ENCODE measurements around the gene SLCO3A1. TPM values are rescaled to one million over a fixed set of nuclear protein-coding genes. Genes with fewer than 3 reads are reported as not detected.

SLCO3A1 gene
- total RNA-seq, 1 experiment from 2014 or later, result 5.1 TPM

DNA sequence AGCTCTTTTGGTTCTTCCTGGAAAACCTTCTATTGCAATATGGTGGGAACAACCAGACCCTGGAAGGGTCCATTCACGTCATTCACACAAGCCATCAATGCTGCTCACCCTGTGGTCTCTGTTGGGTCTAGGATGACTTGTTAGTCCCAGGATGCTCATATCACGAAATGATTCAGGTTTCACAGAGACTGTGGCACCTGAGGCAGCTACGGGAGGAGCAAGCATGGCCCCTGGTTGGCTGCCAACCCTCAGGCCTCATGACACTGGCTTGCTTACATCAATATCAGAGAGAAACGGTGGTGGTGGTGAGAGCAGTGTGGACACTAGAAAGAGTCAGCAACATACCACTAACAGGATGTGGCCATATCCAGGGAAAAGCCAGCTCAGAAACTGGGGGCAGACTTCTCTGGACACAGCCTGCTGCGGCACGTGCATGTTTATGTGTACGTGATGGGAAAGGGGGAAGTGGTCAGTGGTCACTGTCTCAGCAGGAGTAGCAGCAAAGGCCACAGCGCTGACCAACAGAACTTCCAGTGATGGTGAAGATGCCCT, 331.2 kb downstream of the SLCO3A1 start:
- ChIA-PET RAD21 (ENCODE audit: low non-redundant PET in 1 of 2, low total read pairs in 2 of 2, uncharacterized antibody in 2 of 2, unreplicated experiment in 2 of 2) (no interaction called here), CTCF (no interaction called here)
- no peak overlapping the region for H3K27ac ChIP-seq (ENCODE audit: low read depth, low read length)

DNA sequence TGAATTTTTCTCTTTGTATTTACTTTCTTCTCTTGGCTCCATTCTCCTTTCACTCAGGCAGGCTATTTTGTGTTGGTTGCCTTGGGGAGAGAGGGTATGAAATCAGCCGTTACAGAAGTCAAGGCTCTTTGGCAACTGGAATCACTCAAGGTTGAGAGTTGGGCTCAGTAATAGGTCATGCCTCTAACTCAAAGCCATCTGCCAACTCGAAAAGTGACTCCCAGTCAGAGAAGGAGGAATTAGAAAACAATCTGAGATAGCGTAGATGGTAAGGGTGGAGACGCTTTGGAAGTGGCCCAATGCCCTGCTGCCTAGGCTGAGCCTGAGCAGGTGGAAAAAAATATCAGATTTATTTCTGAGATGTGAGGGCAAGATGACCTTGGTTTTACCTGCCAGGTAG, 334.5 kb downstream of the SLCO3A1 start:
- no peaks in the 10 kb centered on the region for H3K9me3 ChIP-seq (ENCODE audit: control insufficient read depth in 1 of 2, insufficient read depth in 1 of 2, low read depth in 1 of 2, low read length in 2 of 2)
- H3K27me3 ChIP-seq (ENCODE audit: insufficient read depth, low read length), result peaks cover 38% of the 10 kb centered on the region
- ChIA-PET CTCF (no interaction called here), POLR2A (no interaction called here), RAD21 (ENCODE audit: low non-redundant PET in 1 of 2, low total read pairs in 2 of 2, uncharacterized antibody in 2 of 2, unreplicated experiment in 2 of 2) (no interaction called here)
- no peaks in the 10 kb centered on the region; a peak in 1 of 4 replicates for H3K36me3 ChIP-seq (ENCODE audit: control insufficient read depth in 1 of 2, insufficient read depth in 2 of 2, low read length in 2 of 2)
- H3K4me3 ChIP-seq (replicated peaks in 1 of 2; ENCODE audit: low read depth in 1 of 2, low read length in 2 of 2), result no peak overlapping the region
- H3K4me1 ChIP-seq (ENCODE audit: control insufficient read depth in 1 of 2, insufficient read depth in 2 of 2, low read length in 2 of 2), result no peaks in the 10 kb centered on the region
- intact Hi-C loops (cut with micrococcal nuclease), result no loop called here
- DNase-seq (ENCODE audit: low read depth, low spot score) (no peak), ATAC-seq (no peak)
- H3K27ac ChIP-seq (ENCODE audit: low read depth, low read length), result no peak overlapping the region
- H3K9me2 ChIP-seq (ENCODE audit: insufficient read depth), result no peaks in the 10 kb centered on the region
- TF ChIP-seq ZFX (IDR thresholded peaks at IDR 0.05), result no peak
- TF ChIP-seq EGR1 (IDR thresholded peaks at IDR 0.05; ENCODE audit: low read depth), result no peak
- no peak for TF ChIP-seq ZNF274 (IDR thresholded peaks at IDR 0.05; ENCODE audit: low read depth, low read length)
- no peak for TF ChIP-seq EZH2 (IDR thresholded peaks at IDR 0.05)
- TF ChIP-seq, protein P1, sequence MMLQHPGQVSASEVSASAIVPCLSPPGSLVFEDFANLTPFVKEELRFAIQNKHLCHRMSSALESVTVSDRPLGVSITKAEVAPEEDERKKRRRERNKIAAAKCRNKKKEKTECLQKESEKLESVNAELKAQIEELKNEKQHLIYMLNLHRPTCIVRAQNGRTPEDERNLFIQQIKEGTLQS (IDR thresholded peaks at IDR 0.05), result no peak
- TF ChIP-seq CEBPB (IDR thresholded peaks at IDR 0.05; ENCODE audit: low read depth), result no peak
- no peak for TF ChIP-seq EZH2phosphoT487 (IDR thresholded peaks at IDR 0.05; ENCODE audit: borderline replicate concordance)
- TF ChIP-seq, protein P2, sequence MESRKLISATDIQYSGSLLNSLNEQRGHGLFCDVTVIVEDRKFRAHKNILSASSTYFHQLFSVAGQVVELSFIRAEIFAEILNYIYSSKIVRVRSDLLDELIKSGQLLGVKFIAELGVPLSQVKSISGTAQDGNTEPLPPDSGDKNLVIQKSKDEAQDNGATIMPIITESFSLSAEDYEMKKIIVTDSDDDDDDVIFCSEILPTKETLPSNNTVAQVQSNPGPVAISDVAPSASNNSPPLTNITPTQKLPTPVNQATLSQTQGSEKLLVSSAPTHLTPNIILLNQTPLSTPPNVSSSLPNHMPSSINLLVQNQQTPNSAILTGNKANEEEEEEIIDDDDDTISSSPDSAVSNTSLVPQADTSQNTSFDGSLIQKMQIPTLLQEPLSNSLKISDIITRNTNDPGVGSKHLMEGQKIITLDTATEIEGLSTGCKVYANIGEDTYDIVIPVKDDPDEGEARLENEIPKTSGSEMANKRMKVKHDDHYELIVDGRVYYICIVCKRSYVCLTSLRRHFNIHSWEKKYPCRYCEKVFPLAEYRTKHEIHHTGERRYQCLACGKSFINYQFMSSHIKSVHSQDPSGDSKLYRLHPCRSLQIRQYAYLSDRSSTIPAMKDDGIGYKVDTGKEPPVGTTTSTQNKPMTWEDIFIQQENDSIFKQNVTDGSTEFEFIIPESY (IDR thresholded peaks at IDR 0.05; ENCODE audit: extremely low read depth, insufficient replicate concordance, low read length), result no peak
- no peak for TF ChIP-seq POLR2AphosphoS5 (IDR thresholded peaks at IDR 0.05; ENCODE audit: low read depth, low read length)
- TF ChIP-seq YY1 (IDR thresholded peaks at IDR 0.05; ENCODE audit: extremely low read depth, insufficient replicate concordance, low read depth, low read length), result no peak
- TF ChIP-seq, protein P3, sequence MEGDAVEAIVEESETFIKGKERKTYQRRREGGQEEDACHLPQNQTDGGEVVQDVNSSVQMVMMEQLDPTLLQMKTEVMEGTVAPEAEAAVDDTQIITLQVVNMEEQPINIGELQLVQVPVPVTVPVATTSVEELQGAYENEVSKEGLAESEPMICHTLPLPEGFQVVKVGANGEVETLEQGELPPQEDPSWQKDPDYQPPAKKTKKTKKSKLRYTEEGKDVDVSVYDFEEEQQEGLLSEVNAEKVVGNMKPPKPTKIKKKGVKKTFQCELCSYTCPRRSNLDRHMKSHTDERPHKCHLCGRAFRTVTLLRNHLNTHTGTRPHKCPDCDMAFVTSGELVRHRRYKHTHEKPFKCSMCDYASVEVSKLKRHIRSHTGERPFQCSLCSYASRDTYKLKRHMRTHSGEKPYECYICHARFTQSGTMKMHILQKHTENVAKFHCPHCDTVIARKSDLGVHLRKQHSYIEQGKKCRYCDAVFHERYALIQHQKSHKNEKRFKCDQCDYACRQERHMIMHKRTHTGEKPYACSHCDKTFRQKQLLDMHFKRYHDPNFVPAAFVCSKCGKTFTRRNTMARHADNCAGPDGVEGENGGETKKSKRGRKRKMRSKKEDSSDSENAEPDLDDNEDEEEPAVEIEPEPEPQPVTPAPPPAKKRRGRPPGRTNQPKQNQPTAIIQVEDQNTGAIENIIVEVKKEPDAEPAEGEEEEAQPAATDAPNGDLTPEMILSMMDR (IDR thresholded peaks at IDR 0.05 in 2 of 3, conservative IDR thresholded peaks at IDR 0.05 in 1 of 3; ENCODE audit: borderline replicate concordance in 1 of 3, insufficient read depth in 1 of 3, low read depth in 2 of 3, low read length in 2 of 3), result no peak
- no peak overlapping the region for H3K4me2 ChIP-seq (ENCODE audit: low read length)
- H3K79me2 ChIP-seq (ENCODE audit: insufficient read depth, low read length), result no peaks in the 10 kb centered on the region
- no peaks in the 10 kb centered on the region for H4K20me1 ChIP-seq (ENCODE audit: insufficient read depth)
- no TSS peak for BruUV-seq (replicated peaks)
- H3K9ac ChIP-seq (ENCODE audit: low read length), result no peak overlapping the region
- no peak overlapping the region for H2AFZ ChIP-seq (ENCODE audit: low read depth, low read length, poor library complexity, severe bottlenecking)

More for the DNA sequence above, 331.2 kb downstream of the SLCO3A1 start:
- Histone ChIP-seq H3K79me2 (ENCODE audit: insufficient read depth, low read length) (no peaks in the 10 kb centered on the region), H3K4me2 (ENCODE audit: low read length) (no peak overlapping the region), H3K4me3 (replicated peaks in 1 of 2; ENCODE audit: low read depth in 1 of 2, low read length in 2 of 2) (no peak overlapping the region), H3K9me3 (ENCODE audit: control insufficient read depth in 1 of 2, insufficient read depth in 1 of 2, low read depth in 1 of 2, low read length in 2 of 2) (no peaks in the 10 kb centered on the region), H3K36me3 (ENCODE audit: control insufficient read depth in 1 of 2, insufficient read depth in 2 of 2, low read length in 2 of 2) (no peaks in the 10 kb centered on the region), H3K9ac (ENCODE audit: low read length) (no peak overlapping the region), H3K4me1 (ENCODE audit: control insufficient read depth in 1 of 2, insufficient read depth in 2 of 2, low read length in 2 of 2) (no peaks in the 10 kb centered on the region), H3K9me2 (ENCODE audit: insufficient read depth) (no peaks in the 10 kb centered on the region), H3K27me3 (ENCODE audit: insufficient read depth, low read length) (peaks cover 30% of the 10 kb centered on the region), H2AFZ (ENCODE audit: low read depth, low read length, poor library complexity, severe bottlenecking) (no peak overlapping the region), H4K20me1 (ENCODE audit: insufficient read depth) (no peaks in the 10 kb centered on the region)
- DNase-seq (ENCODE audit: low read depth, low spot score) (no peak), ATAC-seq (no peak)
- TF ChIP-seq YY1 (IDR thresholded peaks at IDR 0.05; ENCODE audit: extremely low read depth, insufficient replicate concordance, low read depth, low read length), result no peak
- no peak for TF ChIP-seq JUND (IDR thresholded peaks at IDR 0.05)
- TF ChIP-seq ZNF274 (IDR thresholded peaks at IDR 0.05; ENCODE audit: low read depth, low read length), result no peak
- no peak for TF ChIP-seq POLR2AphosphoS5 (IDR thresholded peaks at IDR 0.05; ENCODE audit: low read depth, low read length)
- TF ChIP-seq CEBPB (IDR thresholded peaks at IDR 0.05; ENCODE audit: low read depth), result no peak
- TF ChIP-seq, protein P4, sequence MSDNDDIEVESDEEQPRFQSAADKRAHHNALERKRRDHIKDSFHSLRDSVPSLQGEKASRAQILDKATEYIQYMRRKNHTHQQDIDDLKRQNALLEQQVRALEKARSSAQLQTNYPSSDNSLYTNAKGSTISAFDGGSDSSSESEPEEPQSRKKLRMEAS (IDR thresholded peaks at IDR 0.05), result no peak
- no TSS peak for BruUV-seq (replicated peaks)
- POLR2A ChIA-PET, result no interaction called here
- intact Hi-C loops (cut with micrococcal nuclease), result no loop called here

Measured in HCT116 (cell line).